ENCODE data around the gene BLOC1S5. TPM values are rescaled to one million over a fixed set of nuclear protein-coding genes. Genes with fewer than 3 reads are reported as not detected.
A peak's percentile ranks its signal among the peaks of the same experiment; 100 is the strongest.

Gene BLOC1S5
- total and polyA plus RNA-seq, 2 of the 13 experiments (the other 11 are each of a cell fraction or from before 2014, with no cell fraction given): 10.5 to 41.5 TPM

- TF ChIP-seq ZNF280B (CRISPR knock-in tag; IDR thresholded peaks at IDR 0.05; ENCODE audit: borderline replicate concordance): no peak
- no peak for TF ChIP-seq RARG (CRISPR knock-in tag; IDR thresholded peaks at IDR 0.05; ENCODE audit: low read depth)
- no peak for TF ChIP-seq ZNF674 (CRISPR knock-in tag; IDR thresholded peaks at IDR 0.05; ENCODE audit: low read depth)
- TF ChIP-seq GABPB1 (CRISPR knock-in tag; IDR thresholded peaks at IDR 0.05): no peak
- TF ChIP-seq REL (CRISPR knock-in tag; conservative IDR thresholded peaks at IDR 0.05): no peak
- TF ChIP-seq ZFAT (CRISPR knock-in tag; conservative IDR thresholded peaks at IDR 0.05): no peak
- TF ChIP-seq ZNF576 (CRISPR knock-in tag; IDR thresholded peaks at IDR 0.05): no peak
These were observed 9.6 kb upstream of the BLOC1S5 start (continued) for GRCh38 chr6:8073758-8074157.

GRCh38 chr6:8070718-8071117 lies 6.5 kb upstream of the BLOC1S5 start:
- DNase-seq (ENCODE audit: low spot score): no peak
- WGBS (ENCODE audit: low lambda C conversion rate): 86% methylated on average over 8 of the region's 8 CpGs
- intact Hi-C loops (cut with micrococcal nuclease; ENCODE audit: unreplicated experiment) (no loop called here), in situ Hi-C loops (cut with HindIII; ENCODE audit: extremely low pct_ligation_motif_present, low pct_unique_long_range_greater_than_20kb) (no loop called here)
- Histone ChIP-seq H3K4me1 (ENCODE audit: insufficient read depth, low read length) (peaks cover 14% of the 10 kb centered on the region), H4K20me1 (ENCODE audit: insufficient read depth, low read length) (no peaks in the 10 kb centered on the region), H2AFZ (ENCODE audit: low read length) (no peak overlapping the region), H3K79me2 (ENCODE audit: insufficient read depth, low read length) (no peaks in the 10 kb centered on the region), H3K9ac (ENCODE audit: insufficient read depth, low read depth, low read length) (no peak overlapping the region), H3K36me3 (replicated peaks in 1 of 2; ENCODE audit: control insufficient read depth in 1 of 2, insufficient read depth in 2 of 2, low read length in 2 of 2) (no peaks in the 10 kb centered on the region), H3K9me3 (ENCODE audit: low read length) (no peaks in the 10 kb centered on the region), H3K4me3 (replicated peaks in 1 of 3; ENCODE audit: insufficient read depth in 1 of 3, low read depth in 2 of 3, low read length in 3 of 3) (no peak overlapping the region), H3K27me3 (ENCODE audit: control insufficient read depth in 1 of 2, insufficient read depth in 2 of 2, low read length in 2 of 2) (no peaks in the 10 kb centered on the region), H3K27ac (ENCODE audit: extremely low read length, insufficient read depth, low read length) (no peak overlapping the region), H3K4me2 (ENCODE audit: low read depth, low read length) (no peak overlapping the region)
- no peak for FAIRE-seq
- ChIA-PET POLR2A (no interaction called here), CTCF (ENCODE audit: low intra/inter-chr PET ratio, low total read pairs) (no interaction called here)
- no TSS peak for BruUV-seq (replicated peaks)
- ATAC-seq: no peak
- TF ChIP-seq ATF7 (IDR thresholded peaks at IDR 0.05): peak; percentile 3; the same call in 1 of the 2 replicates
- no peak for TF ChIP-seq ATF7 (CRISPR knock-in tag; IDR thresholded peaks at IDR 0.05)
- no peak for TF ChIP-seq ZC3H13 (CRISPR knock-in tag; IDR thresholded peaks at IDR 0.05)
- TF ChIP-seq ZNF274 (CRISPR knock-in tag; IDR thresholded peaks at IDR 0.05): no peak
